Smooth muscle cell (in vitro differentiated cells): Measurements from ENCODE around the gene FBLN1. TPM values are rescaled to one million over a fixed set of nuclear protein-coding genes. Genes with fewer than 3 reads are reported as not detected.

Source experiments
- DNase-seq: peaks from one replicate; lab custom pipeline; 2025; ENCODE audit not compliant: unreplicated experiment; lab: John Stamatoyannopoulos, UW
- H2AFZ ChIP-seq: fragments of 200-600 bp; sonication (generic); 2 replicates; pipeline ENCODE4 v1.6.0; 2016; ENCODE audit warnings: antibody characterized with exemption, low read depth, mild to moderate bottlenecking
- H3F3A ChIP-seq: fragments of 200-600 bp; sonication (generic); 2 replicates; pipeline ENCODE4 v1.6.0; 2017; ENCODE audit warnings: antibody characterized with exemption, low read depth
- H3K27ac ChIP-seq: fragments of 200-600 bp; sonication (generic); 2 replicates; pipeline ENCODE4 v1.5.1; 2016; ENCODE audit warnings: low read depth, mild to moderate bottlenecking
- H3K27me3 ChIP-seq: fragments of 200-600 bp; sonication (generic); 2 replicates; pipeline ENCODE4 v1.6.1; 2016; ENCODE audit warnings: low read depth, mild to moderate bottlenecking
- H3K36me3 ChIP-seq: fragments of 200-600 bp; sonication (generic); 2 replicates; pipeline ENCODE4 v1.5.1; 2016; ENCODE audit warnings: low read depth
- H3K4me1 ChIP-seq: fragments of 200-600 bp; sonication (generic); 2 replicates; pipeline ENCODE4 v1.5.1; 2016; ENCODE audit warnings: low read depth
- H3K4me2 ChIP-seq: fragments of 200-600 bp; sonication (generic); 2 replicates; pipeline ENCODE4 v1.6.0; 2016; ENCODE audit warnings: mild to moderate bottlenecking
- H3K4me3 ChIP-seq: fragments of 200-600 bp; sonication (generic); 2 replicates; pipeline ENCODE4 v1.5.1; 2016; ENCODE audit warnings: mild to moderate bottlenecking
- H3K79me2 ChIP-seq: fragments of 200-600 bp; sonication (generic); 2 replicates; pipeline ENCODE4 v1.6.0; 2016; ENCODE audit warnings: low read depth, mild to moderate bottlenecking
- H3K9ac ChIP-seq: fragments of 200-600 bp; sonication (generic); 2 replicates; pipeline ENCODE4 v1.6.0; 2016; ENCODE audit warnings: low read depth
- H3K9me3 ChIP-seq: fragments of 200-600 bp; sonication (generic); replicated peaks from 2 replicates; pipeline ENCODE4 v1.5.1; 2016; ENCODE audit warnings: low read depth
- H4K20me1 ChIP-seq: fragments of 200-600 bp; sonication (generic); 2 replicates; pipeline ENCODE4 v1.6.0; 2016; ENCODE audit warnings: low read depth
- WGBS: methylation state at CpG from one replicate; pipeline ENCODE4 v1.1.7; 2016; ENCODE audit warnings: low lambda C conversion rate; 5-methylcytosine and 5-hydroxymethylcytosine counted together
- polyA plus RNA-seq: library from polyadenylated mRNA; unstranded; fragments of >200 nt; fragmentation: Nextera tagmentation; extraction: Ambion mirVana; gene quantifications from 2 replicates; pipeline ENCODE4 v1.2.1, GENCODE V29; 2016
- total RNA-seq: library from RNA; depleted of rRNA; stranded (reverse); fragments of >200 nt; gene quantifications from 2 replicates; pipeline ENCODE4 v1.2.3, GENCODE V29; 2014
- TF ChIP-seq, protein P1 (sequence below): fragments of 200-600 bp; sonication (generic); IDR thresholded peaks from 2 replicates; pipeline ENCODE4 v1.5.1; 2017; ENCODE audit warnings: borderline replicate concordance, mild to moderate bottlenecking, antibody characterized with exemption; ENCODE audit not compliant: insufficient read depth, poor library complexity, severe bottlenecking

The FBLN1 gene
- total and polyA plus RNA-seq, 2 experiments from 2014 or later = 90.9 to 296 TPM

DNA sequence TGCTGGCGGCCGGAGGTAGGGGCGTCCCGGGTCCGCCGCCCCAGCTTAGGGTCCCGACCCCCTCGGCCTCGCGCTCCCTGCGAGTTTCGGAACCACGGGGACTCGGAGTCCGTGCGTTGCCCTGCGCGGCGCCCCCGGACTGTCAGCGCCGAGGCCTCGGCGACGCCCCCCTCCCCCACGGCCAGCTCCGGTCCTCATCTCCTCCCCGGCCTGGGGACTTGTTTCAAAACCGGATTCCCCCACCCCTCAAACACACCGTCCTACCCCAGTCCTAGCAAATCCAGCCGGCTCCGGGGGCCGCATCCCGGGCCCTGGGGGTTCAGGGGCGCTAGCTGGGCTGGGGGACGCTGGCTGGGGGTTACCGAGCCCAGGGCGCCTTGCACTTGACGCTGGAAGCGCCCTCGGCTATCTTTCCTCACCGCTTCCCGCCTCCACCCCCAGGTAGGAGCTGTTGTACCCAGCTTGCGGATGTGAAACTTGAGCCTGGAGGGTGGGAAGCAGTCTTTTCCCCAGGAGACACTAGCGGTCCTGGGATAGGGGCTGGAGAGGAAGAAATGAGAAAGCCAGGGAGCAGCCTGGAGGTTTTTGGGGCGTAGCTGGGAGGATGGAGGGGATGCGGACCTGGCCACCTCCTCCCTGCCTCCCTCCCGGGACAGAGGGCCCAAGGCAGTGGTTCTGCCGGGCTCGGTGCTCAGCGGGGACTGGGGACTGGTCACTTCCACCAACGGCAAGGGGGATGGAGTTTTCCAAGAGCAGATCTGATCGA, 550 bp downstream of the FBLN1 start:
- H3K9ac ChIP-seq = peak overlapping the region; percentile 28
- H3K27me3 ChIP-seq = no peaks in the 10 kb centered on the region
- peak overlapping the region; percentile 67 for H3K4me3 ChIP-seq
- H2AFZ ChIP-seq = peak overlapping the region; percentile 90
- peaks cover 44% of the 10 kb centered on the region for H3K79me2 ChIP-seq
- no peak for DNase-seq
- peaks cover 29% of the 10 kb centered on the region for H3K4me1 ChIP-seq
- no peaks in the 10 kb centered on the region for H4K20me1 ChIP-seq
- no peaks in the 10 kb centered on the region for H3K36me3 ChIP-seq
- H3F3A ChIP-seq = peaks cover 26% of the 10 kb centered on the region
- H3K27ac ChIP-seq = peak overlapping the region; percentile 77
- no peaks in the 10 kb centered on the region for H3K9me3 ChIP-seq
- TF ChIP-seq, protein P1, sequence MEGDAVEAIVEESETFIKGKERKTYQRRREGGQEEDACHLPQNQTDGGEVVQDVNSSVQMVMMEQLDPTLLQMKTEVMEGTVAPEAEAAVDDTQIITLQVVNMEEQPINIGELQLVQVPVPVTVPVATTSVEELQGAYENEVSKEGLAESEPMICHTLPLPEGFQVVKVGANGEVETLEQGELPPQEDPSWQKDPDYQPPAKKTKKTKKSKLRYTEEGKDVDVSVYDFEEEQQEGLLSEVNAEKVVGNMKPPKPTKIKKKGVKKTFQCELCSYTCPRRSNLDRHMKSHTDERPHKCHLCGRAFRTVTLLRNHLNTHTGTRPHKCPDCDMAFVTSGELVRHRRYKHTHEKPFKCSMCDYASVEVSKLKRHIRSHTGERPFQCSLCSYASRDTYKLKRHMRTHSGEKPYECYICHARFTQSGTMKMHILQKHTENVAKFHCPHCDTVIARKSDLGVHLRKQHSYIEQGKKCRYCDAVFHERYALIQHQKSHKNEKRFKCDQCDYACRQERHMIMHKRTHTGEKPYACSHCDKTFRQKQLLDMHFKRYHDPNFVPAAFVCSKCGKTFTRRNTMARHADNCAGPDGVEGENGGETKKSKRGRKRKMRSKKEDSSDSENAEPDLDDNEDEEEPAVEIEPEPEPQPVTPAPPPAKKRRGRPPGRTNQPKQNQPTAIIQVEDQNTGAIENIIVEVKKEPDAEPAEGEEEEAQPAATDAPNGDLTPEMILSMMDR = no peak
- peak overlapping the region; percentile 99 for H3K4me2 ChIP-seq
- WGBS = 2% methylated on average over 23 of the region's 53 CpGs

DNA sequence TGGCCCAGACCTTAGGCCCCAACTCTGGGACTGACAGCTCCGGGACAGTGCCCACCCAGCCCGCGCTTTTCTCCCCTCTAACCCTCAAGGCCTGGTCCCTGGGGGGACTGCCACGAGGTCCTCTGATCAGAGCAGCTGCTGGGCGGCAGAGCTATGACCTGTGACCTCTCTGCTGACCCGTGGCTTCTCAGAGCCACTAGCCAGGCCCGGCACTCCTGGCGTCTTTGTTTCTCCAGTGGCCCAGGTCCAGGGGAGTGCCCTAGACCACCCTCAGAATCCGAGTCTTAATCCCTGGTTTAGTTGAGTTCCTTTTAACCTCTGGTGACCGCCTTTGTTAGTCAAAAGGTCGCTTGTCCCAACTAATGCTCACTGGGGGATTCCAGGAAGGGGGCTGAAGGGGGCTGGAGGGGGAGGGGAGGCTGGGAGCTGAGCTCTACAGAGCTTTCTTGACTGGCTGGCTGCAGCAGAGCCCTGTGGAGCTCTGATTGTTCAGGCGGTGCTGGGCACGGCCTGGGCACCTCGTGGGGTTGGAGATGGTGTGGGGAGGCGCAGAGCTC, 1.2 kb downstream of the FBLN1 start:
- H2AFZ ChIP-seq = peak overlapping the region; percentile 90
- TF ChIP-seq, protein P1 = no peak
- H4K20me1 ChIP-seq = no peaks in the 10 kb centered on the region
- H3K9ac ChIP-seq = peak overlapping the region; percentile 21
- WGBS = 5% methylated on average over 15 of the region's 15 CpGs
- H3K27me3 ChIP-seq = no peaks in the 10 kb centered on the region
- H3K79me2 ChIP-seq = peaks cover 50% of the 10 kb centered on the region
- H3K4me1 ChIP-seq = peaks cover 29% of the 10 kb centered on the region
- no peak for DNase-seq
- H3K4me3 ChIP-seq = peak overlapping the region; percentile 67
- H3K4me2 ChIP-seq = peak overlapping the region; percentile 99
- H3K36me3 ChIP-seq = no peaks in the 10 kb centered on the region
- H3K9me3 ChIP-seq = no peaks in the 10 kb centered on the region
- peaks cover 28% of the 10 kb centered on the region for H3F3A ChIP-seq
- peak overlapping the region; percentile 77 for H3K27ac ChIP-seq

DNA sequence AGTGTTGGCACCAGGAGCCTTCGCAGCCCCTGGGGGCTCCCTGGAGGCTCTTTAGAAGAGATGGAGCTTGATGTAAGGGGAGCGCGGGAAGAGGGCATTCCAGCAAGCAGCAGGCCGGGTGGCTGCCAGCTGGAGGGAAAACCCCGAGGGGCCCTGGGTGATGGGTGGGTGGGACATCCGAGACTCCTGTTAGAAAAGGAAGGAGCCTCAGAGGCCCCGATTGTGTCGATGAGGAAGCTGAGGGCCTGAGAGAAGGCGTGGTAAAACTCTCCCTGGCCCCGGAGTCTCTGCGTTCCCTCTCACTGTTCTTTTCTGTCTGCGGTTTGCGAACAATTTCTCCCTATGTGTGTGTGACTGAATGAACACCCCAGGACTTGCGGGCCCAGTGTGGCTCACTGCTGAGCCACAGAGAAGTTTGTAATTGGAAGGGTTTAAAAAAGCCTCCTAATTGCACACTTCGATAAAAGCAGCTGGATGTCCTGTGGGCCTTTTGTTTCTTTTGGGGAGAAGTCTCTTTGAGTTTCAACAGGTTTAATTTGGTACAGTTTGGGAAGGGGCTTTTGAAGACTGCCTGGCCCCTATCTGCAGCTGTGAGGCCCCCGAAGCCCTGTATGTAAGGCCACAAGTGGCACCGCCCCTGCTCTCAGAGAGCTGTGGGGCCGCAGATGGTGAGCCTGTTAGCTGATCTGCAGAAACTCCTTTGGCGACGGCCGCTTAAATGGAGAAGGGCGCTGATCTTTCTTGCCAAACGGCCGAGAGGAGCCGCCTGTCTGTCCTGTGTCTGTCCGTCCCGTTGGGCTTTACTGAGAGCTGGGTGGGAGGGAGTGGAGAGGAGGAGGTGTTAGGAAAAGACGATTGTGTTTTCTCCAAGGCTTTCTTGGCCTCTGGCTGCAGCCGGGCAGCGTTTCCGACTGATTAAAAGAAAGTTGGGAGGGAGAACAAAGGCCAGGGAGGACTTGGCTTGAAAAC, 2.0 kb downstream of the FBLN1 start:
- Histone ChIP-seq H3K79me2 (peaks cover 58% of the 10 kb centered on the region), H4K20me1 (no peaks in the 10 kb centered on the region), H3K4me1 (peaks cover 30% of the 10 kb centered on the region), H3K4me2 (peak overlapping the region; percentile 99), H3F3A (peaks cover 34% of the 10 kb centered on the region), H3K9ac (peak overlapping the region; percentile 52), H3K9me3 (no peaks in the 10 kb centered on the region), H3K27ac (peak overlapping the region; percentile 77), H3K36me3 (no peaks in the 10 kb centered on the region), H3K27me3 (no peaks in the 10 kb centered on the region), H3K4me3 (peak overlapping the region; percentile 67), H2AFZ (peak overlapping the region; percentile 90)
- 2% methylated on average over 29 of the region's 31 CpGs for WGBS
- no peak for DNase-seq
- TF ChIP-seq, protein P1 = no peak
